H1 (cell line): Measurements from ENCODE around the gene CLCA1.

ENCODE experiments used
- EZH2 ChIP-seq: fragments of 200-600 bp; sonication (generic); IDR thresholded peaks from 2 replicates; pipeline ENCODE4 v1.7.1; 2012; ENCODE audit warnings: low read depth, mild to moderate bottlenecking, moderate library complexity, low read length, inconsistent platforms; ENCODE audit not compliant: severe bottlenecking
- MAX ChIP-seq: IDR thresholded peaks from 2 replicates; pipeline ENCODE4 v1.6.1; 2012; ENCODE audit warnings: inconsistent platforms
- POLR2A ChIP-seq, 2 experiments: IDR thresholded peaks; 1 replicate in 1 of 2; 2 replicates in 1 of 2; pipeline ENCODE4 v1.6.1; 2011; ENCODE audit warnings: low read depth in 2 of 2, low read length in 2 of 2, mild to moderate bottlenecking in 2 of 2; ENCODE audit errors: control extremely low read depth in 1 of 2
- TAF1 ChIP-seq: IDR thresholded peaks from 2 replicates; pipeline ENCODE4 v1.6.1; 2011; ENCODE audit warnings: mild to moderate bottlenecking, low read depth, low read length
- TBP ChIP-seq: IDR thresholded peaks from 2 replicates; pipeline ENCODE4 v1.6.1; 2011; ENCODE audit warnings: low read depth, low read length, improper control_type of control experiment
- TF ChIP-seq, protein P1 (sequence below), 3 experiments: IDR thresholded peaks; 1 replicate in 2 of 3; 2 replicates in 1 of 3; pipeline versions ENCODE4 v1.5.1 to v1.6.1; 2011; ENCODE audit warnings: low read length in 3 of 3, mild to moderate bottlenecking in 3 of 3, inconsistent platforms in 2 of 3, low read depth in 1 of 3, moderate library complexity in 1 of 3; ENCODE audit not compliant: insufficient read depth in 1 of 3; ENCODE audit errors: control extremely low read depth in 1 of 3

DNA sequence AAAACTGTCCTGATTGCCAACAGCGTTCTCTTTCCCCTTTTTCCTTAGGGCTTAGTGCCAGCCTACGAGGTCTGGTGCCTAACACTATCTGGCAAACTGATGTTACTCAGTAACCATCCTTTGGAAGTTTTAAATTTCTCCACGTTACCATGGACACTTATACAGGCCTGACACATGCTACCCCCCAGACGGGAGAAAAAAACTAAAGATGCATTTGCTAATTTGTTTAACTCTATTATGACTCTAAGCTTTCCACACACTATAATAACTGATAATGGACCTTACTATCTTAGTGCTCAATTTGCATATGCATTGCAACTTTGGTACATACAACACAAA, 36.8 kb downstream of the CLCA1 start:
- no peak for TF ChIP-seq TAF1
- TF ChIP-seq EZH2, result no peak
- TF ChIP-seq MAX, result no peak
- TF ChIP-seq POLR2A (IDR thresholded peaks at IDR 0.05; ENCODE audit: control extremely low read depth in 1 of 2, low read depth in 2 of 2, low read length in 2 of 2), result no peak
- TF ChIP-seq TBP, result no peak
- TF ChIP-seq, protein P1, sequence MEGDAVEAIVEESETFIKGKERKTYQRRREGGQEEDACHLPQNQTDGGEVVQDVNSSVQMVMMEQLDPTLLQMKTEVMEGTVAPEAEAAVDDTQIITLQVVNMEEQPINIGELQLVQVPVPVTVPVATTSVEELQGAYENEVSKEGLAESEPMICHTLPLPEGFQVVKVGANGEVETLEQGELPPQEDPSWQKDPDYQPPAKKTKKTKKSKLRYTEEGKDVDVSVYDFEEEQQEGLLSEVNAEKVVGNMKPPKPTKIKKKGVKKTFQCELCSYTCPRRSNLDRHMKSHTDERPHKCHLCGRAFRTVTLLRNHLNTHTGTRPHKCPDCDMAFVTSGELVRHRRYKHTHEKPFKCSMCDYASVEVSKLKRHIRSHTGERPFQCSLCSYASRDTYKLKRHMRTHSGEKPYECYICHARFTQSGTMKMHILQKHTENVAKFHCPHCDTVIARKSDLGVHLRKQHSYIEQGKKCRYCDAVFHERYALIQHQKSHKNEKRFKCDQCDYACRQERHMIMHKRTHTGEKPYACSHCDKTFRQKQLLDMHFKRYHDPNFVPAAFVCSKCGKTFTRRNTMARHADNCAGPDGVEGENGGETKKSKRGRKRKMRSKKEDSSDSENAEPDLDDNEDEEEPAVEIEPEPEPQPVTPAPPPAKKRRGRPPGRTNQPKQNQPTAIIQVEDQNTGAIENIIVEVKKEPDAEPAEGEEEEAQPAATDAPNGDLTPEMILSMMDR (IDR thresholded peaks at IDR 0.05; ENCODE audit: control extremely low read depth in 1 of 3, insufficient read depth in 1 of 3, low read depth in 1 of 3, low read length in 3 of 3), result no peak
